Left ventricle myocardium inferior (tissue), 1 donor: ENCODE data around the gene VPS13D. TPM values are rescaled to one million over a fixed set of nuclear protein-coding genes. Genes with fewer than 3 reads are reported as not detected.
"Not testable (repeated sequence)": the region's sequence is repeated elsewhere in the genome, so short reads cannot be mapped to it uniquely, and the experiment has no call there.

Source experiments
- DNase-seq: peaks from one replicate; pipeline ENCODE4 v3.0.0-alpha.2; 2020
- H3K27ac ChIP-seq: fragments of 200-600 bp; replicated peaks from 2 replicates; pipeline ENCODE4 v1.8.0; 2021
- H3K27me3 ChIP-seq: fragments of 200-600 bp; 2 replicates; pipeline ENCODE4 v1.8.0; 2021; ENCODE audit warnings: low read depth
- H3K36me3 ChIP-seq: fragments of 200-600 bp; 2 replicates; pipeline ENCODE4 v1.8.0; 2021
- H3K4me1 ChIP-seq: fragments of 200-600 bp; 2 replicates; pipeline ENCODE4 v1.8.0; 2021
- H3K4me3 ChIP-seq: fragments of 200-600 bp; 2 replicates; pipeline ENCODE4 v1.8.0; 2021; ENCODE audit warnings: mild to moderate bottlenecking, moderate library complexity
- H3K9me3 ChIP-seq: fragments of 200-600 bp; replicated peaks from 2 replicates; pipeline ENCODE4 v1.8.0; 2021
- intact Hi-C: fragments of 100-400 bp; cut with micrococcal nuclease; formaldehyde crosslinking; loops from one replicate; pipeline ENCODE4 v1.11.0; 2022
- total RNA-seq: library from RNA; stranded (reverse); fragmentation: NEBNext Ultra II Directional; extraction: Animal tissue kit (Norgen Biotek cat#: 25700); gene quantifications from one replicate; pipeline ENCODE4 v1.2.1, GENCODE V29; 2021
- TF ChIP-seq, protein P1 (sequence below): fragments of 200-600 bp; IDR thresholded peaks from 2 replicates; pipeline ENCODE4 v1.8.0; 2021; ENCODE audit warnings: antibody characterized with exemption, mild to moderate bottlenecking, borderline replicate concordance
- donor health status: DM: no; HTN: yes; CAD: no; lungs with severe emphysema.

The VPS13D gene
- total RNA-seq, 1 donor from 2014 or later: 71.6 TPM

GRCh38 chr1:12220890-12221289, 8.9 kb upstream of the VPS13D start:
- H3K9me3 ChIP-seq: peaks cover 3% of the 10 kb centered on the region

DNA sequence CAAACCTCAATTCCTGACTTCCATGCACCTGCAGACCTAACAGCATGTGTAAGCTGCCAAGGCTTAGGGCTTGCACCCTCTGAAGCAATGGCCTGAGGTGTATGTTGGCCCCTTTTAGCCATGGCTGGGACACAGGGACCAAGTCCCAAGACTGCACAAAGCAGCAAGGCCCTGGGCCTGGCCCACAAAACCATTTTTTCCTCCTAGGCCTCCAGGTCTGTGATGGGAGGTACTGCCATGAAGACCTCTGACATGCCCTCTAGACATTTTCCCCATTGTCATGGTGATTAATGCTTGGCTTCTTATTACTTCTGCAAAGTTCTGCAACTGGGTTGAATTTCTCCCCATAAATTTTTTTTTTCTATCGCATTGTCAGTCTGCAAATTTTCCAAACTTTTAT, 7.1 kb upstream of the VPS13D start:
- not testable (repeated sequence) for H3K27ac ChIP-seq
- intact Hi-C loops: loop anchor here (5.0 kb wide), 1 partner anchor 105 kb away; no protein-coding TSS in a partner anchor

More at GRCh38 chr1:12220890-12221289, 8.9 kb upstream of the VPS13D start:
- Histone ChIP-seq H3K27ac (no peak overlapping the region), H3K4me1 (no peaks in the 10 kb centered on the region), H3K36me3 (no peaks in the 10 kb centered on the region), H3K27me3 (no peaks in the 10 kb centered on the region), H3K4me3 (no peak overlapping the region)
- DNase-seq: no peak
- intact Hi-C loops: loop anchor here (5.0 kb wide), 1 partner anchor 104 kb away; no protein-coding TSS in a partner anchor
- TF ChIP-seq, protein P1, sequence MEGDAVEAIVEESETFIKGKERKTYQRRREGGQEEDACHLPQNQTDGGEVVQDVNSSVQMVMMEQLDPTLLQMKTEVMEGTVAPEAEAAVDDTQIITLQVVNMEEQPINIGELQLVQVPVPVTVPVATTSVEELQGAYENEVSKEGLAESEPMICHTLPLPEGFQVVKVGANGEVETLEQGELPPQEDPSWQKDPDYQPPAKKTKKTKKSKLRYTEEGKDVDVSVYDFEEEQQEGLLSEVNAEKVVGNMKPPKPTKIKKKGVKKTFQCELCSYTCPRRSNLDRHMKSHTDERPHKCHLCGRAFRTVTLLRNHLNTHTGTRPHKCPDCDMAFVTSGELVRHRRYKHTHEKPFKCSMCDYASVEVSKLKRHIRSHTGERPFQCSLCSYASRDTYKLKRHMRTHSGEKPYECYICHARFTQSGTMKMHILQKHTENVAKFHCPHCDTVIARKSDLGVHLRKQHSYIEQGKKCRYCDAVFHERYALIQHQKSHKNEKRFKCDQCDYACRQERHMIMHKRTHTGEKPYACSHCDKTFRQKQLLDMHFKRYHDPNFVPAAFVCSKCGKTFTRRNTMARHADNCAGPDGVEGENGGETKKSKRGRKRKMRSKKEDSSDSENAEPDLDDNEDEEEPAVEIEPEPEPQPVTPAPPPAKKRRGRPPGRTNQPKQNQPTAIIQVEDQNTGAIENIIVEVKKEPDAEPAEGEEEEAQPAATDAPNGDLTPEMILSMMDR: no peak

DNA sequence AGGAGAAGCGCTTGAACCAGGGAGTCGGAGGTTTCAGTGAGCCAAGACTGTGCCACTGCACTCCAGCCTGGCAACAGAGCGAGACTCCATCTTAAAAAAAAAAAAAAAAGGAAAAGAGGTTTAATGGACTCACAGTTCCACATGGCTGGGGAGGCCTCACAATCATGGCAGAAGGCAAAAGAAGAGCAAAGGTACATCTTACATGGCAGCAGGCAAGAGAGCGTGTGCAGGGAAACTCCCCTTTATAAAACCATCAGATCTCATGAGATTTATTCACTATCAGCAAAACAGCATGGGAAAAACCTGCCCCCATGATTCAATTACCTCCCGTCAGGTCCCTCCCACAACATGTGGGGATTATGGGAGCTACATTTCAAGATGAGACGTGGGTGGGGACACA, 5.7 kb upstream of the VPS13D start:
- not testable (repeated sequence) for H3K4me3 ChIP-seq, H3K27me3 ChIP-seq, H3K36me3 ChIP-seq, H3K27ac ChIP-seq, H3K9me3 ChIP-seq, DNase-seq, H3K4me1 ChIP-seq
- intact Hi-C loops: loop anchor here (5.0 kb wide), 1 partner anchor 107 kb away; no protein-coding TSS in a partner anchor

More for the DNA sequence above, 7.1 kb upstream of the VPS13D start:
- H3K9me3 ChIP-seq, H3K36me3 ChIP-seq, H3K4me3 ChIP-seq, H3K27me3 ChIP-seq, DNase-seq, H3K4me1 ChIP-seq: not testable (repeated sequence)

GRCh38 chr1:12228979-12229378, 851 bp upstream of the VPS13D start:
- TF ChIP-seq, protein P1: no peak
- Histone ChIP-seq H3K27ac (no peak overlapping the region), H3K27me3 (no peaks in the 10 kb centered on the region), H3K4me1 (peaks cover 41% of the 10 kb centered on the region), H3K36me3 (peaks cover 6% of the 10 kb centered on the region), H3K4me3 (no peak overlapping the region), H3K9me3 (no peaks in the 10 kb centered on the region)
- intact Hi-C loops: no loop called here
- no peak for DNase-seq

DNA sequence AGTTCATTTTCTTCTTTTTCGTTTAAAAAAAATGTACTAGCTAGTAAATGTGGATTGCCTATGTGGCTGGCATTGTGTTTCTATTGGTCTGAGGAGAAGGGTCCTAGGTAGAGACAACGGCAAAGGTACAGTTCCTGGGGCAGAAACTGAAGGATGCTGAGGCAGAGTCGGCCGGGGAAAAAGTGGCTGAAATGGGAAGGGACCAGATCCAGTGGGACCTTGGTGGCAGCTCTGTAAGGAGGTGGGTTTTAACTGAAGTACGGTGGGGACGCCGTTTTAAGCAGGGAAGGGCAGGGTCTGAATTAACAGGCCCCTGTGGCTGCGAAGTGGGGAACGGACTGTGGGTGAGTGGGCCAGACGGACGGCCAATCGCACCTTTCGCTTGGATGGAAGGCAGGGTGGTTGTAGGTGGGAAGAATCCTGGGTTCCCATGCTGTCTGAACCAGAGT, 420 bp upstream of the VPS13D start:
- no peaks in the 10 kb centered on the region for H3K9me3 ChIP-seq
- DNase-seq: no peak
- peaks cover 10% of the 10 kb centered on the region for H3K36me3 ChIP-seq
- intact Hi-C loops: no loop called here
- H3K4me3 ChIP-seq: peak overlapping the region; percentile 100
- H3K27me3 ChIP-seq: no peaks in the 10 kb centered on the region
- H3K4me1 ChIP-seq: peaks cover 41% of the 10 kb centered on the region
- TF ChIP-seq, protein P1: no peak
- H3K27ac ChIP-seq: peak overlapping the region; percentile 95

DNA sequence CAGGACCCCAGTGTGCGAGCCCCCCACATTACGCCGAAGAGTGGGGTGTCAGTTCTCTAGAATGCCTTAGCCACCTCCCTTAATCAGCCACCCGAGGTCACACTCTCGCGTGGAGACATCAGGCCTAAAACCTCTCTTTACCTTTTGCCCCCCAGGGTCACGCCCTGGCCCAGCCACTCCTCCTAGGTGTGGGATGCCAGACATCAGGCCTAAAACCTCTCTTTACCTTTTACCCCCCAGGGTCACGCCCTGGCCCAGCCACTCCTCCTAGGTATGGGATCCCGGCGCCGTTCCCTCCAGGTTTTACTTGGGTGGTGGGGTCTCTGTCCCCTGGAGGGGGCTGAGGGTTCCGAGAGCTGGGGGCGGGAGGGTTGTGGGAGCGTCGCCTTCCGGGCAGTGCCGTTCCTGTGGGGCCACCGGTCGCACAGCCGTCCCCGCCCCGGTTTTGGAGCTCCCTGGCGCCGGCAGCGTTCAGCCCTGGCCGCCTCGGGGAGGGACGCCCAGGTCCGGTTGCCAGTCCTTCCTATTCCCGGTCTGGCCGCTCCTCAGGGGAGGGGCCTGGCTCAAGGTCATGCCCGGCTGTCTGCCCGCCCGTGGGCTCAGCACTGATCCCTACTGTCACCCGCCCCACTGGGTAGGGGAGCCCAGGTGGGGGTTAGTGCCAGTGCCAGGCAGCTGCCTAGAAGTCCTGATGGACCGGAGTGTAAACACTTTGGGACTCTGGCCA, 882 bp downstream of the VPS13D start:
- Histone ChIP-seq H3K36me3 (peaks cover 22% of the 10 kb centered on the region), H3K27me3 (no peaks in the 10 kb centered on the region), H3K27ac (peak overlapping the region; percentile 95), H3K4me3 (peak overlapping the region; percentile 100), H3K4me1 (peaks cover 44% of the 10 kb centered on the region), H3K9me3 (no peaks in the 10 kb centered on the region)
- TF ChIP-seq, protein P1: no peak
- intact Hi-C loops: no loop called here
- DNase-seq: peak; percentile 60
